GM23248 (cell line): ENCODE data around the gene PRRG1.
"Not testable (repeated sequence)": the region's sequence is repeated elsewhere in the genome, so short reads cannot be mapped to it uniquely, and the experiment has no call there.

Experiments used
- EZH2 ChIP-seq: fragments of 200-600 bp; sonication (generic); IDR thresholded peaks from 2 replicates; pipeline ENCODE4 v1.6.1; 2018; ENCODE audit warnings: antibody characterized with exemption, mild to moderate bottlenecking; ENCODE audit not compliant: insufficient read depth, poor library complexity, severe bottlenecking
- EZH2phosphoT487 ChIP-seq: fragments of 200-600 bp; sonication (generic); IDR thresholded peaks from 2 replicates; pipeline ENCODE4 v1.6.1; 2018; ENCODE audit warnings: antibody characterized with exemption, moderate library complexity, mild to moderate bottlenecking, low read depth; ENCODE audit not compliant: insufficient read depth

DNA sequence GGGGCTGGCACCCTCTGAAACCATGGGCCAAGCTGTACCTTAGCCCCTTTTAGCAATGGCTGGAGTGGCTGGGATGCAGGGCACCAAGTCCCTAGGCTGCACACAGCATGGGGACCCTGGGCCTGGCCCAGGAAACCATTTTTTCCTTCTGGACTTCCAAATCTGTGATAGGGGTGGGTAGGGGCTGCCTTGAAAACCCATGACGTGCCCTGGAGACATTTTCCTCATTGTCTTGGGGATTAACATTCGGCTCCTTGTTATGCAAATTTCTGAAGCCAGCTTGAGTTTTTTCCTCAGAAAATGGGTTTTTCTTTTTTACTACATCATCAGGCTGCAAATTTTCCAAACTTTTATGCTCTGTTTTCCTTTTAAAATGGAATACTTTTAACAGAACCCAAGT is 79.8 kb downstream of the PRRG1 start:
- TF ChIP-seq EZH2, EZH2phosphoT487: not testable (repeated sequence)
